NCI-H1092 (cell line): ENCODE data around the gene SLC17A4.

ENCODE experiments used
- DNase-seq: peaks from one replicate; lab custom pipeline; 2025; lab: John Stamatoyannopoulos, UW

Gene SLC17A4

DNA sequence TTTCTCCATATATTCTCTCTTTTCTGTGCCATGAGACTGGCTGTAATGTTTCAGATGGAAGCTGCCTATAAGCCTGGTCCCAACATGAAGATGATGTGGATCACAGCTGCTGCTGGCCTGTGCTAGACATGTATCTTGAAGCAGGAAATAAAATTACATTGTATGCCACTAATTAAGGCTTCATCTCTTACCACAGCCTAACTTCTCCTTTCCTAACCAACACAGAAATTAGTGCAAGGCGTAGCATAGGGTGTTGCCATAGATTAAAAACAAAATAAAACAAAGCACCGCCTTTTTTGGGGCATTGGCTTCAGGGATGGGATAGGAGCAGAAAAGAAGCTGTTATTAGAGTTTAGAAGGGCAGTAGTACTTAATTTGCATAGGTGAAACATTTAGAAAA lies 4.7 kb upstream of the SLC17A4 start:
- no peak for DNase-seq

DNA sequence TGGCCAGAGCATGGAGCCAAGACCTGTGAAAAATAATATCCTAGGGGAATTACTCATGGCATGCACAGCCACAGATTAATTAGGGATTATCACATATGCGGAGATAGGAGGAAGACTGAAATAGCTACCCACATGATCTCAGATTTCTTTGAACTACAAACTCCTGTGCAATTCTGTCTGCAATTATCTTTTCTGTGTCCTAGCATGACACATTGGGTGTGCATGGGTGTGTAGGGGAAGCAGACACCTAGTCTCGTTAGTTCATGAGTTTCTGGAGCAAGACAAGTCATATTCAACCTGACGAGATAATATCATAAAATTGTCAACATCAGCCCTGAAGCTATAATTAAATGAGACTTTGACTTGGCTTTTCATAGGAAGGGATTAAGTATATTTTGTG lies 3.6 kb upstream of the SLC17A4 start:
- no peak for DNase-seq

DNA sequence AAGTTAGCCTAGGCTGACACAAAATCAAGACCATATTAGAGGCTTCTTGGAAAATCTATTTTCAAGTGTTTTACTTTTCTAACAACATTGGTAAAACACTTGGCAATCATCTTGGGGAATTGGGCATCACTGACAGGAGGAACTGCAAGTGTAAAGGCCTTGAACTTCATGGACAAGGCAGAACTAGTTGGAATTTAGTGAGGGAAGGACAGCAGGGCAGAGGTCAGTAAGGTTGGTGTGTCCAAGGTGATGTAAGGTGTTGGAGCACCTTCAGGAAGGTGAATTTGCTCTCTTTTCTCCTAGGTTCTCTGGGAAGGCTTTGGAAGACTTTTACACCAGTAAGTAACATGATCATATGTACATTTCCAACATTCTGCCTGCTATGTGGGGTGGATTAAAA lies 1.5 kb upstream of the SLC17A4 start:
- DNase-seq, result no peak

GRCh38 chr6:25755483-25755882 lies 941 bp downstream of the SLC17A4 start:
- no peak for DNase-seq

DNA sequence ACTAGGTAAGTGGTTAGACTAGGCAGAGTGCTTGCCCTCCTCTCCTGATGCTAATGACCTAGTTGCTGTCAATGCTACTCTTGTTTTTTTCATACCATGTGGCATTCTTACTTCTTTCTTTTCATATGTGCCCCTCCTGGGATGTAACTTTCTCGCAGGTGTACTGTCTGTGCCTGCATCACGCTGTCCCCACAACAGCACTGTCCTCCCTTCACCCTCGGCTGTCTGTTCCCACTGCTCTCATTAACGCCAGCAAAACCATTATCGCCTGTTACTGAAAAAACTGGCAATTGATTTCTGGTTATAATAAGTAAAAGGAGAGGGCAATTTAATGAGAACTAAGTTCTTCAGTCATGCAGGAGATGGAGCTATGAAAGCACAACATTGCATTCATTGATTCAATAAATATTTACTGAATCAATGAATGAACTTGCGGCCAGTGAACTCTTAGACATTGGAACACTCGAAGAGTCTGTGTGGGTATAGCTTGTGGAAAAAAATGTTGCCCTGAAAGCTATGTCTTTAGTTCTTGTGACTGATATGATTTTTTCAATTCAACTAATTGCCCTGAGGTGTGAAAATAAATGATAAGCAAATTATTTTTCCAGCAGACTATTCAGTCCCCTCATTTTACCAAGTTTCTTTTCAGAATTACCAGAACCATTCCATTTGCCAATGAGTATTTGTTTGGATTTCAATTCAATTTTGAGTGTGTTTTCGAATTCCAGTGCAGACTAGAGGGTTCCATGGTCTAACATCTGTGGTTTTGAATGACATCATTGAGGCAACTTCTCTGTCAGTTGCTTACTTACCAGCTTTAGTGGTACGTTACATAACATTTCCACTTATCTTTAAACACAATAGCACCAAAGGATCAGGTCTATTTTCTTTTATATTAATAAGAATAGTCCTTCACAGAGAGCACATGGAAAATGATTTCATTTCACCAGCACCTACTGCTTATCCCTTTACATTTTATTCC lies 2.1 kb downstream of the SLC17A4 start:
- DNase-seq, result no peak

GRCh38 chr6:25757936-25758642 lies 3.5 kb downstream of the SLC17A4 start:
- DNase-seq, result no peak

DNA sequence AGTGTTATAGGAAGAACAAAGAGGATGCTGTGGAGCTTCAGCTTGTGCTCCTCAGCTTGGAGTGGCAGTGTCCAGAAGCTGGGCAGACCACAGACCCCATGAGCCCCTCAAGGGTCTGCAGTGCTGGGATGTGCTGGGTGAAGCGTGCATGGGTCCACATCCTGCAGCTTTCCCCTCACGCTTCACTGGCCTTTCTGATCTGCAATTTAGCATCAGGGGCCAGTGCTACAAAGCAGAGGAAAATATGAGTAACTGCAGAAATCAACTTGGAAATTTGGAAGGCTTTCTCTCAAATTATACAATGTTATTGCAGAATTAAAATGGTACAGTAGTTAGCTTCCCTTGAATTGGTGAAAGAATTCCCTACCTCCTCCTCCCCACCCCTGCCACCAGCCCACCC lies 10.1 kb downstream of the SLC17A4 start:
- DNase-seq, result no peak

DNA sequence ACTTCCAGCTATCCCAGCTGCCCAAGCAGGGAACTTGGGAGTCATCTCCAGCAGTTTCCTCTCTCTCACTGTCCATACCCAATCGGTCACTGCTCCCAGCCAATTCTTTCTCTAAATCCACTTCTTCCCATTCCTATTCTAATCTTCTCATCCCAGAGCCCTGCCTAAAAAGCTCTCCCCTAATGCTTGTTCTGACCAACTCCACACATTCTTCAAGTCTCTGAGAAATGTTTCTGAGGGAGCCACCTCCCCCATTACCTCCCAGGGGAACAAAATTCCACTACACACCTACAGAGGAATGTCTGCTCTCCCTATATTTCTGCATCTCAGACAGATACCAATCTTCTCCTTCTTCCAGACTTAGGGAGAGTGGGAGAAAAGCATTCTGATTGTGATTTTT lies 14.0 kb downstream of the SLC17A4 start:
- DNase-seq, result no peak

GRCh38 chr6:25769983-25770382 lies 15.4 kb downstream of the SLC17A4 start:
- DNase-seq, result no peak

GRCh38 chr6:25774120-25774715 lies 19.7 kb downstream of the SLC17A4 start:
- DNase-seq, result no peak

- DNase-seq, result no peak
Observed at GRCh38 chr6:25777031-25777430, 22.5 kb downstream of the SLC17A4 start.

- no peak for DNase-seq
Observed at GRCh38 chr6:25777856-25778649, 23.5 kb downstream of the SLC17A4 start.

DNA sequence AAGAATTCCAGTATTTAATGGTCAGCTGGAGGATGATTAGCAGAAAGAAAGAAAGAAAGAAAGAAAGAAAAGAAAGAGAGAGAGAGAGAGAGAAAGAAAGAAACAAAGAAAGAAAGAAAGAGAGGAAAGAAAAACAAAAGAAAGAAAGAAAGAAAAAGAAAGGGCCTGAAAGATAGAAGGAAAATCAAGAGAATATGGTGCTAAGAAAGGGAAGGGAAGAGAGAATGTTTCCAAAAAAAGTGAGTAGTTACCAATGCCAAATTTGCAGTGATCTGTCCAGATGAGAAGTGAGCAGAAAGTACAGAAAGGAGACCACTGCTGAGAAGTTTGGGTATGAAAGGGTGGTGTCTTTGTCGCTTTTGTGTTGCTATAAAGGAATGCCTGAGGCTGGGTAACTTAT lies 26.6 kb downstream of the SLC17A4 start:
- DNase-seq, result no peak

DNA sequence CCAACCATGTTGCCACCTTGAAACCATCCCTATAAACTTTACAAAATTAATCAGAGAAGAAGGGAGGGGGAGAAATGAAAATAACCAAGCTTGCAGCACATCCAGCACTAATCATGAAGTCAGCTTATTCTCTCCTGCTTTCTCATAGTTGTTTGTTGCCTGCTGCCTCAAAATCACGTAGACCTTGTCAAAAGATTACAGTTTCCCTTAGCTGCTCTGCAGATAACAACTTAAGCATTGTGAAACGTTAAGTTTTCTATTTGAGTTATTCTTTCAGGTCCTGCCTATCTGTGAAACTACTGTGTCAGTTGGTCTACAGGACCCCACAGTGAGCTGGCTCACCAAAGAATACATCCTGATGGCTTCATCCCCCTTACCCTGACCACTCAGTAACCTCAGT lies 32.9 kb downstream of the SLC17A4 start:
- no peak for DNase-seq

DNA sequence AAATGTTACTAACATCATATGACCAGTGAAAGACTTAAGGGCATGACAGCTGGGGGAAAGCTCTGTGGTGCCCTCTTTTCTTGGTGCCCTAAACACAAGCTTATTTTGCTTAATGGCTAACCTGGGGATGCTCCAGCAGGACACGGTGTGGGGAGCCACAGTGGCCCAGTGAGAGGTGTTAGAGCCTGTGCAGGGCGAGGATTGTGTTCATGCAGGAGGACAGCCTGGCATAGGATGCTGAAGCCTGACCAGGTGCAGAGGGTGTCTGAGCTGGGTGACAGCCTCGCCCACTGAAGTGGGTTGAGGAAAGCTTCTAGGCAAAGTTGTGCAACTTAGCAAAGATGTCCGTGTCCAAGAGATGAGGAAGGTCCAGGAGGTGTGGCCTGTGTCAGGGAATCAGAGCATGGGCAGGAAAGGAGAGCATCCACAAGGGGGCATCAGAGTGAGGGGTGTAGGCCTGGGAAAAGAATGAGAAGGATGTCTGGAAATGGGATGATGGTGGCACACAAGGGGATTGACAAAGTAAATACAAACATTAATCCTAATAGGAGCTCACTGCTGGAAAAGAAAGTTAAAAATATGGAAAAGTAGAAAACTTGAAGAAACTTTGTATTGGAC lies 33.9 kb downstream of the SLC17A4 start:
- no peak for DNase-seq

DNA sequence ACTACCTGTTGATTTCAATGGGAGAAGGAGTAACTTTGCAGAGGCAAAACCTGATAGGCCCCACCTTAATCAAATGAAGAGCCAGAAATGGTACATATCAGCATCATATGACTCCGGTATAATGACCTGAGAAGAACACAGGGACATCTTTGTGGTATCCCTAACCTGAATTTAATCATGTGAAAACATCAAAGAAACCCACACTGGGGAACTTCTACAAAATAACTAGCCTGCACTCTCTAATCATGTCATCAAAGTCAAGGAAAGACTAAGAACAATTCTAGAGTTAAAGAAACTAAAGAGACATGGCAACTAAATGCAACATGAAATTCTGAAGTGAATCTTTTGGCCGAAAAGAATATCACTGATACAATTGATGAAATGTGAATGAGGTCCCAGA lies 34.9 kb downstream of the SLC17A4 start:
- DNase-seq, result no peak

- no peak for DNase-seq
Observed at GRCh38 chr6:25792016-25792415, 37.5 kb downstream of the SLC17A4 start.

DNA sequence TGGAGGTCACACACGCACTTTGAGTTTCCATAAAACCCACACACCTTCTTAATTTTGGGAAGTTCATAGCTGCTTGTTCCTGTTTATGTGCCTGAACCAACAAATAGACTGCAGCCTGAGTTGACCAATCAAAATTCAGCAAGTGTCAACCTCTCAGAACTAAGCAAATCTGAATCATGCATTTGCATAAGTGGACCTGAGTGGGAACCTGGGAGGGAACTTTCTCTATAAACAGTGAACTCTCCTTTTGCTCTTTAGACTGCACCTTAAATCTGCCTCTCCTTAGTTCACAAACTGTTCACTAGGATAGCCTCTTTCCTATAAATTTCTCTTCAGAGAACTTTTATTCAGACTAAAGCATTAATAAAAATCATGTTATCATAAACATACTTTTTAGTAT lies 39.4 kb downstream of the SLC17A4 start:
- no peak for DNase-seq

GRCh38 chr6:25794784-25795183 lies 40.2 kb downstream of the SLC17A4 start:
- DNase-seq, result peak; percentile 4

GRCh38 chr6:25801436-25801835 lies 46.9 kb downstream of the SLC17A4 start:
- DNase-seq, result no peak

DNA sequence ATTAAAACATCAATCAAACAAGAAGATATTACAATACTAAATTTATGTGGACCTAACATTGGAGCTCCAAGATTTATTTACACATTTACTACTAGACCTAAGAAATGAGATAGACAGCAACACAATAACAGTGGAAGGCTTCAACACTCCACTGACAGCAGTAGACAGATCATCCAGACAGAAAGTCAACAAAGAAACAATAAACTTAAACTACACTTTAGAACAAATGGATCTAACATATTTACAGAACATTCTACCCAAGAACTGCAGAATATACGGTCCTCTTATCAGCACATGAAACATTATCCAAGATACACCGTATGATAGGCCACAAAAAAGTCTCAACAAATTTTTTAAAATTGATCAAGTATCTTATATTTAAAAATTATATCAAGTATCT lies 50.3 kb downstream of the SLC17A4 start:
- DNase-seq, result no peak

GRCh38 chr6:25815194-25815593 lies 60.7 kb downstream of the SLC17A4 start:
- no peak for DNase-seq
